PFSK-1 (cell line): ENCODE results near the gene STH.

ENCODE experiments used
- FOXP2 ChIP-seq: optimal IDR thresholded peaks from 2 replicates; pipeline ENCODE3; 2011; ENCODE audit warnings: borderline replicate concordance, control low read depth, inconsistent platforms; ENCODE audit not compliant: insufficient read depth; ENCODE audit errors: extremely low read length, extremely low read depth
- POLR2AphosphoS5 ChIP-seq: IDR thresholded peaks from 2 replicates; pipeline ENCODE4 v1.6.1; 2012; ENCODE audit warnings: low read depth, mild to moderate bottlenecking, control low read depth, low read length, moderate library complexity
- REST ChIP-seq, 2 experiments: IDR thresholded peaks; 2 replicates each; pipeline versions ENCODE4 v1.6.1 to v1.8.0; 2011 to 2012; ENCODE audit warnings: low read depth in 2 of 2, low read length in 2 of 2, control low read depth in 1 of 2, inconsistent platforms in 1 of 2, mild to moderate bottlenecking in 1 of 2, moderate library complexity in 1 of 2; ENCODE audit not compliant: insufficient read depth in 1 of 2
- SIN3A ChIP-seq: IDR thresholded peaks from 2 replicates; pipeline ENCODE4 v1.6.1; 2012; ENCODE audit warnings: mild to moderate bottlenecking, low read length, moderate library complexity, borderline replicate concordance; ENCODE audit not compliant: insufficient read depth
- TAF1 ChIP-seq: IDR thresholded peaks from 2 replicates; pipeline ENCODE4 v1.6.1; 2012; ENCODE audit warnings: low read length, control low read depth, borderline replicate concordance; ENCODE audit not compliant: insufficient read depth

STH gene

GRCh38 chr17:45989759-45990158 lies 9.3 kb upstream of the STH start:
- TF ChIP-seq TAF1 = no peak
- no peak for TF ChIP-seq REST (IDR thresholded peaks at IDR 0.05; ENCODE audit: insufficient read depth in 1 of 2, low read depth in 2 of 2, low read length in 2 of 2)

- TF ChIP-seq REST (IDR thresholded peaks at IDR 0.05; ENCODE audit: insufficient read depth in 1 of 2, low read depth in 2 of 2, low read length in 2 of 2) = no peak
- TF ChIP-seq POLR2AphosphoS5 = no peak
- no peak for TF ChIP-seq TAF1
- TF ChIP-seq SIN3A = no peak
- TF ChIP-seq FOXP2 = no peak
These were observed 8.2 kb upstream of the STH start for GRCh38 chr17:45990886-45991285.

- no peak for TF ChIP-seq SIN3A
- no peak for TF ChIP-seq TAF1
- TF ChIP-seq POLR2AphosphoS5 = no peak
- no peak for TF ChIP-seq REST (IDR thresholded peaks at IDR 0.05; ENCODE audit: insufficient read depth in 1 of 2, low read depth in 2 of 2, low read length in 2 of 2)
- TF ChIP-seq FOXP2 = no peak
These were observed 7.7 kb upstream of the STH start for GRCh38 chr17:45991341-45991740.

GRCh38 chr17:45992175-45992574 lies 6.9 kb upstream of the STH start:
- TF ChIP-seq POLR2AphosphoS5 (no peak), SIN3A (no peak), FOXP2 (no peak), REST (IDR thresholded peaks at IDR 0.05; ENCODE audit: insufficient read depth in 1 of 2, low read depth in 2 of 2, low read length in 2 of 2) (no peak), TAF1 (no peak)

GRCh38 chr17:45992904-45993303 lies 6.1 kb upstream of the STH start:
- no peak for TF ChIP-seq FOXP2
- no peak for TF ChIP-seq POLR2AphosphoS5
- TF ChIP-seq SIN3A = no peak
- TF ChIP-seq REST (IDR thresholded peaks at IDR 0.05; ENCODE audit: insufficient read depth in 1 of 2, low read depth in 2 of 2, low read length in 2 of 2) = no peak
- TF ChIP-seq TAF1 = no peak
